Body of pancreas (tissue), 4 donors: ENCODE results near the gene NLRP7.
"Not testable (repeated sequence)": the region's sequence is repeated elsewhere in the genome, so short reads cannot be mapped to it uniquely, and the experiment has no call there.

Experiments
- POLR2A ChIP-seq, 3 donors: fragments of 450-650 bp; IDR thresholded peaks; one replicate each; pipeline ENCODE4 v1.6.1; 2016; ENCODE audit warnings: antibody characterized with exemption in 3 of 3, mild to moderate bottlenecking in 2 of 3
- TF ChIP-seq, protein P1 (sequence below), 7 experiments: fragments of 450-650 bp in 4 of 7; fragments of 200-600 bp in 3 of 7; sonication (generic) in 3 of 7; IDR thresholded peaks; one replicate each; pipeline ENCODE4 v1.5.1; 2016 to 2019; ENCODE audit warnings: antibody characterized with exemption in 7 of 7

GRCh38 chr19:54907899-54908298, 39.4 kb downstream of the NLRP7 start:
- TF ChIP-seq, protein P1, sequence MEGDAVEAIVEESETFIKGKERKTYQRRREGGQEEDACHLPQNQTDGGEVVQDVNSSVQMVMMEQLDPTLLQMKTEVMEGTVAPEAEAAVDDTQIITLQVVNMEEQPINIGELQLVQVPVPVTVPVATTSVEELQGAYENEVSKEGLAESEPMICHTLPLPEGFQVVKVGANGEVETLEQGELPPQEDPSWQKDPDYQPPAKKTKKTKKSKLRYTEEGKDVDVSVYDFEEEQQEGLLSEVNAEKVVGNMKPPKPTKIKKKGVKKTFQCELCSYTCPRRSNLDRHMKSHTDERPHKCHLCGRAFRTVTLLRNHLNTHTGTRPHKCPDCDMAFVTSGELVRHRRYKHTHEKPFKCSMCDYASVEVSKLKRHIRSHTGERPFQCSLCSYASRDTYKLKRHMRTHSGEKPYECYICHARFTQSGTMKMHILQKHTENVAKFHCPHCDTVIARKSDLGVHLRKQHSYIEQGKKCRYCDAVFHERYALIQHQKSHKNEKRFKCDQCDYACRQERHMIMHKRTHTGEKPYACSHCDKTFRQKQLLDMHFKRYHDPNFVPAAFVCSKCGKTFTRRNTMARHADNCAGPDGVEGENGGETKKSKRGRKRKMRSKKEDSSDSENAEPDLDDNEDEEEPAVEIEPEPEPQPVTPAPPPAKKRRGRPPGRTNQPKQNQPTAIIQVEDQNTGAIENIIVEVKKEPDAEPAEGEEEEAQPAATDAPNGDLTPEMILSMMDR (IDR thresholded peaks at IDR 0.05) = not testable (repeated sequence)
- not testable (repeated sequence) for TF ChIP-seq POLR2A (IDR thresholded peaks at IDR 0.05)
